Thyroid gland (tissue), 4 donors: ENCODE data around the gene CCDC157. TPM values are rescaled to one million over a fixed set of nuclear protein-coding genes. Genes with fewer than 3 reads are reported as not detected.
A peak's percentile ranks its signal among the peaks of the same experiment; 100 is the strongest.

Experiments used
- DNase-seq, 2 donors: peaks; one replicate each; pipeline ENCODE4 v3.0.0-alpha.2; 2019
- H3K27ac ChIP-seq, 3 donors: fragments of 200-600 bp; sonication (generic); 1 replicate in 2 of 3; 2 replicates in 1 of 3; pipeline ENCODE4 v1.5.1; 2016 to 2019; ENCODE audit warnings: mild to moderate bottlenecking in 1 of 3, moderate library complexity in 1 of 3
- H3K27me3 ChIP-seq: fragments of 200-600 bp; sonication (generic); one replicate; pipeline ENCODE4 v1.5.1; 2019
- H3K36me3 ChIP-seq, 2 donors: fragments of 200-600 bp; sonication (generic); one replicate each; pipeline ENCODE4 v1.5.1; 2016 to 2019
- H3K4me1 ChIP-seq, 2 donors: fragments of 200-600 bp; sonication (generic); one replicate each; pipeline ENCODE4 v1.5.1; 2017 to 2019
- H3K4me3 ChIP-seq, 3 donors: fragments of 200-600 bp; sonication (generic); replicated peaks in 1 of 3; 1 replicate in 2 of 3; 2 replicates in 1 of 3; pipeline ENCODE4 v1.5.1; 2016; ENCODE audit warnings: mild to moderate bottlenecking in 1 of 3
- H3K9me3 ChIP-seq: fragments of 200-600 bp; sonication (generic); one replicate; pipeline ENCODE4 v1.5.1; 2017
- CTCF ChIP-seq, 6 experiments: fragments of 200-600 bp in 3 of 6; fragments of 450-650 bp in 3 of 6; sonication (generic) in 3 of 6; IDR thresholded peaks; one replicate each; pipeline ENCODE4 v1.5.1; 2016 to 2019; ENCODE audit warnings: antibody characterized with exemption in 6 of 6, mild to moderate bottlenecking in 2 of 6, inconsistent platforms in 1 of 6, moderate library complexity in 1 of 6
- POLR2A ChIP-seq, 2 donors: fragments of 450-650 bp; IDR thresholded peaks; one replicate each; pipeline ENCODE4 v1.6.1; 2017; ENCODE audit warnings: antibody characterized with exemption in 2 of 2, mild to moderate bottlenecking in 2 of 2, moderate library complexity in 1 of 2
- WGBS, 2 donors: methylation state at CpG; one replicate each; pipeline ENCODE4 v1.1.5; 2017; 5-methylcytosine and 5-hydroxymethylcytosine counted together
- intact Hi-C: fragments of 100-400 bp; cut with DNase I; formaldehyde crosslinking; loops from one replicate; pipeline ENCODE4 v1.15.1; 2023
- total RNA-seq, 4 donors: library from RNA; depleted of rRNA; stranded (reverse); fragments of >200 nt; gene quantifications; one replicate each; pipeline ENCODE4 v1.2.3, GENCODE V29; 2016

Gene CCDC157
- total RNA-seq, 4 donors from 2014 or later, result 8.1 to 18.3 (median 15.6) TPM

DNA sequence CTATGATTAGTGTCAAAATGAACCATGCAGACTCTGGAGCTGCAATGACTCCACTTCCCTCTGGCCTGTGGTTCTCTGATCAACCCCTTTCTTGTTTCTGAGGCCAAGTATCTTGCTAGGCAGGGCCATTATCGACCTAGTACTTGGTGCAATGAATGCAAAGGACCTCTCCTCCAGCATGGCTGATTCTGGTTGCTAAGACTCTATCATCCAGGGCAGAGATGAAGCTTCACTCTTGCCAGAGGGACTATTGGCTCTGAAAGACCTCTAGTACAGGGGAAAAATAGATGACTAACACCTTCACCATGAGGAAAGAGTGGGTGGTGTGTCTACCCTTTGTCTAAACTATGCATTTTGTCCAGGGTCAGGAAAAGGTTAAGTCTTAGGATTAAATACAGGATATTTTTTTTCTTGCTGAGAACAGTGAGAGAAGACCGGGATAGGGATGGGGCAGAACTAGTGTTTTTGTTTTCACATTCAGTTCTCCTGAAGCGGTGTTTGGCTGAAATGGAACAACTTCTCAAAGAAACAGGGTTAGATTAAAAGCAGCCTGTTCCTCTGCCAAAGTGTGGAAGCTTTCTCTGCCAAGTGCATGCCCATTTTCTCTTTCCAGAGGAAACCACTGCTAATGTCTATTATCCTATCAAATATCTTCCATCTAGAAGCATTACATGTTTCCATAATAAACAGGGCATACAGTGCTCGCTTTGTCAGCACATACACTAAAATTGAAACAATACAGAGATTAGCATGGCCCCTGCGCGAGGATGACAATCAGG lies 63.7 kb downstream of the CCDC157 start:
- Histone ChIP-seq H3K36me3 (peaks cover 21 to 22% of the 10 kb centered on the region in 2 donors), H3K4me3 (no peak overlapping the region), H3K9me3 (no peaks in the 10 kb centered on the region), H3K27me3 (no peaks in the 10 kb centered on the region), H3K4me1 (peaks cover 26 to 36% of the 10 kb centered on the region in 2 donors), H3K27ac (peak overlapping the region in 1 of 3 donors; percentile 6)
- DNase-seq, result no peak
- no peak for TF ChIP-seq CTCF (IDR thresholded peaks at IDR 0.05)
- TF ChIP-seq POLR2A (IDR thresholded peaks at IDR 0.05), result no peak
- intact Hi-C loops, result no loop called here
- 68 to 80% methylated on average over 6 of the region's 6 CpGs for WGBS, 2 donors

GRCh38 chr22:30421695-30422480 lies 65.1 kb downstream of the CCDC157 start:
- DNase-seq, result no peak
- H3K27me3 ChIP-seq, result no peaks in the 10 kb centered on the region
- 73 to 75% methylated on average over 8 of the region's 8 CpGs for WGBS, 2 donors
- H3K4me3 ChIP-seq, result no peak overlapping the region
- H3K36me3 ChIP-seq, result peaks cover 8 to 9% of the 10 kb centered on the region in 2 donors
- no peaks in the 10 kb centered on the region for H3K9me3 ChIP-seq
- no peak for TF ChIP-seq POLR2A (IDR thresholded peaks at IDR 0.05)
- TF ChIP-seq CTCF (IDR thresholded peaks at IDR 0.05), result no peak
- peak overlapping the region; percentile 92 to 98 (median 97) for H3K27ac ChIP-seq
- intact Hi-C loops, result no loop called here
- peaks cover 26 to 47% of the 10 kb centered on the region in 2 donors for H3K4me1 ChIP-seq

GRCh38 chr22:30422481-30423300 lies 65.9 kb downstream of the CCDC157 start:
- DNase-seq, result peak; percentile 85 to 94
- Histone ChIP-seq H3K9me3 (no peaks in the 10 kb centered on the region), H3K4me1 (peaks cover 26 to 47% of the 10 kb centered on the region in 2 donors), H3K27ac (peak overlapping the region; percentile 92 to 98 (median 97)), H3K27me3 (no peaks in the 10 kb centered on the region), H3K4me3 (peak overlapping the region in 1 of 3 donors; percentile 52), H3K36me3 (peaks cover 4 to 6% of the 10 kb centered on the region in 2 donors)
- 37 to 45% methylated on average over 15 to 18 of the region's 18 CpGs for WGBS, 2 donors
- intact Hi-C loops, result no loop called here
- peak in 1 of 2 donors; percentile 21 for TF ChIP-seq POLR2A (IDR thresholded peaks at IDR 0.05)
- TF ChIP-seq CTCF (IDR thresholded peaks at IDR 0.05), result no peak

DNA sequence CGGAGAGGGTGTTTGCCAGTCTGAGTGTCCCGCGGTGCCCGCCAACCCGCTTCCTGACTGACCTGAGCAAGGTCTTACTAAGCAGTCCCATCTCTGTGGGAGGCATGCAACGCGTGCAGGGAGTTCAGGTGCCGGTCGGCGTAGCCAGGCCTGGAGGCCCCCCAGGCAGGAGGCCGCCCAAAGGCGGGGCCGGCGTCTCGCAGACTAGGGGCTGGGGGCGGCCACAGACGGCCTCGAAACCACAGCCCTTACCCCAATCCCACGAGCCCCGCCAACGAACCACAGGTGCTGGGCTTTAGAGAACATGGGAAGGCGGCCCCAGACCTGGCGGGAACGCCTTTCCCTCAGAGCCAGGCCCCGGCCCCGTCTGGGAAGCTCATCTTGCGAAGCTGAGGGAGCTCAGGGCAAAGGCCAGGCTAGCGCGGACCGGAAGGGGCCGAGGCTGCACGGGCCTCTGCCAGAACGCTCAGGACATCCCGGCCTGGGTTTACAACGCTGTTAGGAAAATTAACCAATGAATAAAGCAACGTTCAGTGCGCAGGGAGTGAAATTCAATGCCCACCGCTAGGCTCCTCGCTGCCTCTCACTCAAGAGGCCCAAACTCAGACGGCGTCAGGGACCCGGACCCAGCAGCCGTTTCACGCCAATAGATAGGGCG lies 66.6 kb downstream of the CCDC157 start:
- intact Hi-C loops, result no loop called here
- peaks cover 26 to 47% of the 10 kb centered on the region in 2 donors for H3K4me1 ChIP-seq
- peak overlapping the region; percentile 1 to 52 (median 43) for H3K4me3 ChIP-seq
- peak in 1 of 2 donors; percentile 75 for DNase-seq
- H3K9me3 ChIP-seq, result no peaks in the 10 kb centered on the region
- H3K27ac ChIP-seq, result peak overlapping the region; percentile 92 to 98 (median 97)
- peak; percentile 26 to 88 for TF ChIP-seq POLR2A (IDR thresholded peaks at IDR 0.05)
- TF ChIP-seq CTCF (IDR thresholded peaks at IDR 0.05), result peak in 2 of 6 experiments; percentile 4 to 30
- H3K27me3 ChIP-seq, result no peaks in the 10 kb centered on the region
- H3K36me3 ChIP-seq, result no peaks in the 10 kb centered on the region
- 0 to 2% methylated on average over 19 to 36 of the region's 45 CpGs for WGBS, 2 donors
